Endothelial cell of umbilical vein (primary cell): ENCODE data around the gene GPR153. TPM values are rescaled to one million over a fixed set of nuclear protein-coding genes. Genes with fewer than 3 reads are reported as not detected.

ENCODE experiments used
- BruUV-seq: library from RNA; stranded (reverse); fragments of 400-500 nt; replicated peaks from 2 replicates; lab custom pipeline; 2021; lab: Mats Ljungman, UMichigan
- CTCF ChIA-PET: fragments of 300-600, 350-600 bp; sonication (Branson Sonifier 250); formaldehyde crosslinking; loops from one replicate; lab custom pipeline; 2021; ENCODE audit warnings: antibody characterized with exemption, inconsistent platforms; lab: Charles Lee
- POLR2A ChIA-PET: fragments of 300-600, 350-600 bp; sonication (Branson Sonifier 250); formaldehyde crosslinking; loops from one replicate; lab custom pipeline; 2021; ENCODE audit warnings: antibody characterized with exemption, inconsistent platforms; lab: Charles Lee
- DNase-seq: peaks from one replicate; pipeline ENCODE4 v3.0.0-alpha.2; 2011; ENCODE audit warnings: low read depth, low spot score
- FAIRE-seq: peaks from 2 replicates; lab custom pipeline; 2011; peaks lifted over from hg19 to GRCh38; lab: Jason Lieb, UNC
- H2AFZ ChIP-seq: 2 replicates; pipeline ENCODE4 v1.6.0; 2012; ENCODE audit warnings: low read depth, low read length, control low read depth, inconsistent platforms
- H3K27ac ChIP-seq: 2 replicates; pipeline ENCODE4 v1.5.1; 2011; ENCODE audit warnings: low read depth, mild to moderate bottlenecking, control low read depth, low read length, moderate library complexity; ENCODE audit not compliant: insufficient read depth
- H3K27me3 ChIP-seq, 2 experiments: 2 replicates each; pipeline versions ENCODE4 v1.6.0 to v1.6.1; 2011; ENCODE audit warnings: low read length in 2 of 2, mixed read lengths in 1 of 2; ENCODE audit not compliant: control insufficient read depth in 2 of 2, insufficient read depth in 2 of 2
- H3K36me3 ChIP-seq, 2 experiments: 2 replicates in 1 of 2; 3 replicates in 1 of 2; pipeline ENCODE4 v1.5.1; 2011; ENCODE audit warnings: low read length in 2 of 2, mild to moderate bottlenecking in 1 of 2, moderate library complexity in 1 of 2; ENCODE audit not compliant: control insufficient read depth in 2 of 2, insufficient read depth in 2 of 2; ENCODE audit errors: extremely low read depth in 1 of 2
- H3K4me1 ChIP-seq: 3 replicates; pipeline ENCODE4 v1.5.1; 2011; ENCODE audit warnings: mild to moderate bottlenecking, low read length; ENCODE audit not compliant: control insufficient read depth, insufficient read depth; ENCODE audit errors: extremely low read depth
- H3K4me2 ChIP-seq: 2 replicates; pipeline ENCODE4 v1.6.1; 2011; ENCODE audit warnings: low read length, control low read depth, mixed read lengths; ENCODE audit not compliant: insufficient read depth
- H3K4me3 ChIP-seq, 3 experiments: fragments of 200-600 bp in 1 of 3; sonication (generic), shearing (Covaris generic) in 1 of 3; replicated peaks in 1 of 3; 2 replicates each; pipeline ENCODE4 v1.5.1; 2011 to 2016; ENCODE audit warnings: control low read depth in 3 of 3, low read length in 3 of 3, mild to moderate bottlenecking in 2 of 3, inconsistent platforms in 1 of 3, low read depth in 1 of 3, moderate library complexity in 1 of 3; ENCODE audit not compliant: insufficient read depth in 1 of 3
- H3K79me2 ChIP-seq: 2 replicates; pipeline ENCODE4 v1.6.0; 2012; ENCODE audit warnings: low read length, inconsistent platforms; ENCODE audit not compliant: control insufficient read depth, insufficient read depth
- H3K9ac ChIP-seq: replicated peaks from 2 replicates; pipeline ENCODE3; 2011; ENCODE audit warnings: low read length, control low read depth; ENCODE audit not compliant: insufficient read depth; ENCODE audit errors: extremely low read depth
- H3K9me1 ChIP-seq: replicated peaks from 3 replicates; pipeline ENCODE4 v1.6.0; 2011; ENCODE audit warnings: mild to moderate bottlenecking, low read length; ENCODE audit not compliant: control insufficient read depth, insufficient read depth; ENCODE audit errors: extremely low read depth
- H3K9me3 ChIP-seq: replicated peaks from 2 replicates; pipeline ENCODE4 v1.5.1; 2012; ENCODE audit warnings: low read length, inconsistent platforms; ENCODE audit not compliant: control insufficient read depth, insufficient read depth
- H4K20me1 ChIP-seq: replicated peaks from 2 replicates; pipeline ENCODE3; 2011; ENCODE audit warnings: mild to moderate bottlenecking, low read length; ENCODE audit not compliant: control insufficient read depth, insufficient read depth; ENCODE audit errors: extremely low read depth
- EZH2 ChIP-seq: IDR thresholded peaks from 2 replicates; pipeline ENCODE4 v1.6.1; 2012; ENCODE audit warnings: borderline replicate concordance, low read depth, mild to moderate bottlenecking, moderate library complexity, low read length, inconsistent platforms; ENCODE audit not compliant: severe bottlenecking
- FOS ChIP-seq: IDR thresholded peaks from 2 replicates; pipeline ENCODE4 v1.6.1; 2011; ENCODE audit warnings: mild to moderate bottlenecking, low read length, moderate library complexity, borderline replicate concordance; ENCODE audit not compliant: insufficient read depth
- GATA2 ChIP-seq: IDR thresholded peaks from 2 replicates; pipeline ENCODE4 v1.7.0; 2011; ENCODE audit warnings: low read depth, mild to moderate bottlenecking, moderate library complexity, mixed read lengths, low read length; ENCODE audit not compliant: insufficient read length, insufficient read depth
- JUN ChIP-seq: IDR thresholded peaks from 2 replicates; pipeline ENCODE4 v1.6.1; 2011; ENCODE audit warnings: borderline replicate concordance, low read depth; ENCODE audit not compliant: insufficient read length, insufficient read depth
- MYC ChIP-seq: IDR thresholded peaks from one replicate; pipeline ENCODE4 v1.6.1; 2011; ENCODE audit warnings: mild to moderate bottlenecking, low read depth, low read length
- POLR2A ChIP-seq: IDR thresholded peaks from 2 replicates; pipeline ENCODE4 v1.6.1; 2012; ENCODE audit warnings: low read depth, mild to moderate bottlenecking, control low read depth, low read length
- POLR2AphosphoS5 ChIP-seq: IDR thresholded peaks from 2 replicates; pipeline ENCODE4 v1.6.1; 2012; ENCODE audit warnings: low read depth, mild to moderate bottlenecking, control low read depth, low read length, moderate library complexity; ENCODE audit not compliant: insufficient read depth
- dilution Hi-C: fragments of 300-500 bp; cut with MboI; formaldehyde crosslinking; loops from one replicate; pipeline ENCODE4 v1.15.0; 2019; ENCODE audit warnings: low sequenced_read_pairs; ENCODE audit not compliant: extremely low pct_ligation_motif_present
- intact Hi-C: fragments of 100-400 bp; cut with micrococcal nuclease; formaldehyde crosslinking; loops from one replicate; pipeline ENCODE4 v1.10.0; 2022
- polyA plus RNA-seq, 4 experiments: library from polyadenylated mRNA; depleted of rRNA in 3 of 4; stranded (reverse) in 3 of 4; unstranded in 1 of 4; fragments of >200 nt; gene quantifications; 2 replicates each; pipeline versions ENCODE4 v1.2.1 to v1.2.3, GENCODE V29; 2011 to 2012; ENCODE audit warnings: missing spikeins in 1 of 4
- total RNA-seq: library from RNA; stranded (reverse); gene quantifications from 2 replicates; pipeline ENCODE4 v1.2.3, GENCODE V29; 2021
- TF ChIP-seq, protein P1 (sequence below), 2 donors: IDR thresholded peaks; 1 replicate in 1 of 2; 2 replicates in 1 of 2; pipeline ENCODE4 v1.5.1; 2011; ENCODE audit warnings: low read length in 2 of 2, mild to moderate bottlenecking in 2 of 2, moderate library complexity in 2 of 2, control low read depth in 1 of 2, inconsistent platforms in 1 of 2, low read depth in 1 of 2; ENCODE audit not compliant: insufficient read depth in 1 of 2; ENCODE audit errors: extremely low read depth in 1 of 2
- TF ChIP-seq, protein P2 (sequence below): IDR thresholded peaks from 2 replicates; pipeline ENCODE4 v1.6.1; 2011; ENCODE audit not compliant: insufficient read depth, insufficient read length

Gene GPR153
- total and polyA plus RNA-seq, 2 donors (not counting 3 experiments of a cell fraction or from before 2014, with no cell fraction given), result 3.1 to 3.9 TPM

GRCh38 chr1:6243993-6244392 is 16.9 kb downstream of the GPR153 start, which contains the start of gene HES3:
Gene HES3 (plus strand): TSS chr1:6244179. CDS start chr1:6244366, 187 bp downstream.
- no peak for TF ChIP-seq FOS
- no peak for TF ChIP-seq POLR2A
- TF ChIP-seq, protein P1, sequence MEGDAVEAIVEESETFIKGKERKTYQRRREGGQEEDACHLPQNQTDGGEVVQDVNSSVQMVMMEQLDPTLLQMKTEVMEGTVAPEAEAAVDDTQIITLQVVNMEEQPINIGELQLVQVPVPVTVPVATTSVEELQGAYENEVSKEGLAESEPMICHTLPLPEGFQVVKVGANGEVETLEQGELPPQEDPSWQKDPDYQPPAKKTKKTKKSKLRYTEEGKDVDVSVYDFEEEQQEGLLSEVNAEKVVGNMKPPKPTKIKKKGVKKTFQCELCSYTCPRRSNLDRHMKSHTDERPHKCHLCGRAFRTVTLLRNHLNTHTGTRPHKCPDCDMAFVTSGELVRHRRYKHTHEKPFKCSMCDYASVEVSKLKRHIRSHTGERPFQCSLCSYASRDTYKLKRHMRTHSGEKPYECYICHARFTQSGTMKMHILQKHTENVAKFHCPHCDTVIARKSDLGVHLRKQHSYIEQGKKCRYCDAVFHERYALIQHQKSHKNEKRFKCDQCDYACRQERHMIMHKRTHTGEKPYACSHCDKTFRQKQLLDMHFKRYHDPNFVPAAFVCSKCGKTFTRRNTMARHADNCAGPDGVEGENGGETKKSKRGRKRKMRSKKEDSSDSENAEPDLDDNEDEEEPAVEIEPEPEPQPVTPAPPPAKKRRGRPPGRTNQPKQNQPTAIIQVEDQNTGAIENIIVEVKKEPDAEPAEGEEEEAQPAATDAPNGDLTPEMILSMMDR (IDR thresholded peaks at IDR 0.05; ENCODE audit: extremely low read depth in 1 of 2, insufficient read depth in 1 of 2, low read depth in 1 of 2, low read length in 2 of 2), result no peak
- no peak for TF ChIP-seq MYC
- TF ChIP-seq EZH2, result no peak
- no peak for TF ChIP-seq GATA2
- TF ChIP-seq, protein P2, sequence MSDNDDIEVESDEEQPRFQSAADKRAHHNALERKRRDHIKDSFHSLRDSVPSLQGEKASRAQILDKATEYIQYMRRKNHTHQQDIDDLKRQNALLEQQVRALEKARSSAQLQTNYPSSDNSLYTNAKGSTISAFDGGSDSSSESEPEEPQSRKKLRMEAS, result no peak
- TF ChIP-seq POLR2AphosphoS5, result no peak
- TF ChIP-seq JUN, result no peak
- Histone ChIP-seq H3K27ac (no peak within 1 kb of the TSS), H3K9me3 (no peaks in the 10 kb centered on the region), H3K79me2 (no peaks in the 10 kb centered on the region), H3K4me3 (no peak within 1 kb of the TSS), H3K4me1 (peaks cover 5% of the 10 kb centered on the region), H4K20me1 (no peaks in the 10 kb centered on the region), H2AFZ (no peak within 1 kb of the TSS), H3K27me3 (peaks cover 41 to 53% of the 10 kb centered on the region in 2 experiments), H3K9me1 (no peaks in the 10 kb centered on the region), H3K4me2 (no peak within 1 kb of the TSS), H3K9ac (no peak within 1 kb of the TSS), H3K36me3 (no peaks in the 10 kb centered on the region)
- FAIRE-seq (no peak), DNase-seq (no peak)
- no TSS peak for BruUV-seq
- dilution Hi-C loops, result no loop called here
- CTCF ChIA-PET, result interaction anchor here (0.9 to 7.8 kb wide), 9 partner anchors 8 to 225 kb away, joined by 3 to 208 read pairs (median 13); partner anchors contain the start of gene ICMT
- POLR2A ChIA-PET, result no interaction called here
- intact Hi-C loops, result no loop called here
